ENCODE measurements around the gene HSPBP1.

HSPBP1 gene

GRCh38 chr19:55212447-55212846 is 67.5 kb downstream of the HSPBP1 start:
- no peak for DNase-seq (ENCODE audit: low read depth)

Data from stimulated activated CD8-positive, alpha-beta memory T cell treated with anti-CD3 and anti-CD28 coated beads, Interleukin-12 subunit alpha, Interleukin-12 subunit beta, amount 100 ng/mL, for 1 hour (primary cell).